K562 (cell line): Measurements from ENCODE around the gene MAGT1. TPM values are rescaled to one million over a fixed set of nuclear protein-coding genes. Genes with fewer than 3 reads are reported as not detected.

ENCODE experiments used
- ADNP ChIP-seq: fragments of 200-800 bp; sonication (Bioruptor generic); IDR thresholded peaks from 2 replicates; pipeline ENCODE4 v1.6.1; 2016; ENCODE audit warnings: missing genetic modification characterization, missing compliant biosample characterization
- ASH1L ChIP-seq: fragments of 450-650 bp; IDR thresholded peaks from 2 replicates; pipeline ENCODE4 v1.6.1; 2018; ENCODE audit warnings: borderline replicate concordance, mild to moderate bottlenecking, low read depth; ENCODE audit not compliant: partially characterized antibody
- BACH1 ChIP-seq: fragments of 200-800 bp; sonication (Bioruptor generic); IDR thresholded peaks from 2 replicates; pipeline ENCODE4 v1.6.1; 2016; ENCODE audit warnings: missing genetic modification characterization, missing compliant biosample characterization
- BCL6 ChIP-seq: fragments of 250-450 bp; sonication (Bioruptor Pico); IDR thresholded peaks from 2 replicates; pipeline ENCODE4 v1.4.0; 2020
- CCNT2 ChIP-seq: IDR thresholded peaks from 2 replicates; pipeline ENCODE4 v1.6.1; 2011; ENCODE audit warnings: borderline replicate concordance, low read depth, mild to moderate bottlenecking, moderate library complexity, mixed read lengths, low read length; ENCODE audit not compliant: insufficient read length; ENCODE audit errors: extremely low read depth
- MCM2 ChIP-seq: fragments of 450-650 bp; IDR thresholded peaks from 2 replicates; pipeline ENCODE4 v1.6.1; 2017; ENCODE audit warnings: low read depth, mild to moderate bottlenecking
- NCOA2 ChIP-seq, 2 experiments: fragments of 450-650 bp; IDR thresholded peaks; 2 replicates each; pipeline ENCODE4 v1.6.1; 2018; ENCODE audit warnings: mild to moderate bottlenecking in 2 of 2, moderate library complexity in 1 of 2; ENCODE audit not compliant: partially characterized antibody in 2 of 2
- NR1H2 ChIP-seq: sonication (generic); formaldehyde crosslinking; IDR thresholded peaks from 2 replicates; pipeline ENCODE4 v1.4.0; 2020; ENCODE audit warnings: mild to moderate bottlenecking, missing genetic modification reagents
- NR3C1 ChIP-seq: sonication (generic); formaldehyde crosslinking; IDR thresholded peaks from 2 replicates; pipeline ENCODE4 v1.8.1; 2022; ENCODE audit warnings: missing genetic modification reagents
- PML ChIP-seq: IDR thresholded peaks from 2 replicates; pipeline ENCODE4 v1.6.1; 2012; ENCODE audit warnings: low read length, inconsistent platforms
- PURB ChIP-seq: sonication (generic); formaldehyde crosslinking; IDR thresholded peaks from 2 replicates; pipeline ENCODE4 v1.9.0; 2021; ENCODE audit warnings: low read depth, mild to moderate bottlenecking, missing genetic modification reagents
- RBM22 ChIP-seq: fragments of 200-400 bp; formaldehyde crosslinking; IDR thresholded peaks from 2 replicates; pipeline ENCODE4 v1.6.1; 2018; ENCODE audit warnings: low read length, low read depth; ENCODE audit not compliant: poor library complexity, severe bottlenecking
- STAG1 ChIP-seq: sonication (generic); formaldehyde crosslinking; IDR thresholded peaks from 2 replicates; pipeline ENCODE4 v1.5.0; 2020; ENCODE audit warnings: missing genetic modification reagents, borderline replicate concordance
- TAL1 ChIP-seq: fragments of 450-650 bp; IDR thresholded peaks from 2 replicates; pipeline ENCODE4 v1.6.1; 2016; ENCODE audit warnings: mild to moderate bottlenecking
- polyA plus RNA-seq, 8 experiments: library from polyadenylated mRNA; depleted of rRNA in 4 of 8; stranded (reverse) in 5 of 8; unstranded in 3 of 8; fragments of >200 nt; fragmentation: Nextera tagmentation in 2 of 8; fragmentation: Illumina TruSeq in 1 of 8; extraction: Ambion mirVana in 2 of 8; extraction: Trizol in 1 of 8; gene quantifications; 2 replicates each; pipeline versions ENCODE4 v1.2.1 to v1.2.3, GENCODE V29; 2011 to 2014; ENCODE audit warnings: inconsistent platforms in 1 of 8, missing spikeins in 1 of 8
- total RNA-seq, 7 experiments: library from RNA; depleted of rRNA in 6 of 7; stranded (reverse); fragments of >200 nt in 6 of 7; fragmentation: Illumina TruSeq in 2 of 7; extraction: Trizol in 2 of 7; gene quantifications; 2 replicates each; pipeline versions ENCODE4 v1.2.1 to v1.2.3, GENCODE V29; 2011 to 2021; ENCODE audit warnings: low replicate concordance in 1 of 7
- TF ChIP-seq, protein P1 (sequence below): fragments of 450-650 bp; IDR thresholded peaks from 2 replicates; pipeline ENCODE4 v1.6.1; 2016; ENCODE audit warnings: low read depth
- TF ChIP-seq, protein P2 (sequence below): fragments of 450-650 bp; IDR thresholded peaks from 2 replicates; pipeline ENCODE4 v1.6.1; 2018; ENCODE audit warnings: mild to moderate bottlenecking, low read depth; ENCODE audit not compliant: partially characterized antibody
- TF ChIP-seq, protein P3 (sequence below): fragments of 200-400 bp; formaldehyde crosslinking; IDR thresholded peaks from 2 replicates; pipeline ENCODE4 v1.6.1; 2017; ENCODE audit warnings: mild to moderate bottlenecking, low read depth, low read length, moderate library complexity

MAGT1 gene
- total and polyA plus RNA-seq, 9 of the 15 experiments (the other 6 are each of a cell fraction or from before 2014, with no cell fraction given): 15.5 to 46.2 (median 28.8) TPM

DNA sequence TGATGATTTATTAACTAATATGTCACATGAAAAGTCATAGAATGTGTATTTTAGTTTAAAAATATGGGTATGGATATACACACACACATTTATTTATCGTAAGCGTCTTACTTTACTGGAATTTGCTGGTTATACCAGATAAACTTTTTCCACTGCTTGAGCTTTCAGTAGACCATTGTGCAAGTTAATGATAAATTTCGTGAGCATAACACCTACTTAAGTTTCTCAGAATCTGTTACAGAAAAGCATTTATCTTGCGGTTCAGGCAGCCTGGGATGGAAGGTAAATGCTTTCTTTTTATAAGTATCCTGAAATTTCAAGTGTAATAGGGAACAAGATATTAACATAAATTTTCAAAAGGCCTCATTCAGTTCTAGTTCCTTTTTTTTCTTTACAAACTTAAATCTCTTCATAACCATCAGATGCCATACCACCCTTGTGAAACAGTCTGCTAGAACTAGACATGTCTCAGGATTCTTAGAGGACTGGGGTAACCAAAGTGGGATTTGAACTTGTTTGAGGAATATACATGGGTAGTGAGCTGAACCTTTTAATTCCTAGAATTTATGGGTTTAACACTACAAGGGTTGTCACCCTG lies 42.9 kb upstream of the MAGT1 start (continued):
- TF ChIP-seq, protein P1, sequence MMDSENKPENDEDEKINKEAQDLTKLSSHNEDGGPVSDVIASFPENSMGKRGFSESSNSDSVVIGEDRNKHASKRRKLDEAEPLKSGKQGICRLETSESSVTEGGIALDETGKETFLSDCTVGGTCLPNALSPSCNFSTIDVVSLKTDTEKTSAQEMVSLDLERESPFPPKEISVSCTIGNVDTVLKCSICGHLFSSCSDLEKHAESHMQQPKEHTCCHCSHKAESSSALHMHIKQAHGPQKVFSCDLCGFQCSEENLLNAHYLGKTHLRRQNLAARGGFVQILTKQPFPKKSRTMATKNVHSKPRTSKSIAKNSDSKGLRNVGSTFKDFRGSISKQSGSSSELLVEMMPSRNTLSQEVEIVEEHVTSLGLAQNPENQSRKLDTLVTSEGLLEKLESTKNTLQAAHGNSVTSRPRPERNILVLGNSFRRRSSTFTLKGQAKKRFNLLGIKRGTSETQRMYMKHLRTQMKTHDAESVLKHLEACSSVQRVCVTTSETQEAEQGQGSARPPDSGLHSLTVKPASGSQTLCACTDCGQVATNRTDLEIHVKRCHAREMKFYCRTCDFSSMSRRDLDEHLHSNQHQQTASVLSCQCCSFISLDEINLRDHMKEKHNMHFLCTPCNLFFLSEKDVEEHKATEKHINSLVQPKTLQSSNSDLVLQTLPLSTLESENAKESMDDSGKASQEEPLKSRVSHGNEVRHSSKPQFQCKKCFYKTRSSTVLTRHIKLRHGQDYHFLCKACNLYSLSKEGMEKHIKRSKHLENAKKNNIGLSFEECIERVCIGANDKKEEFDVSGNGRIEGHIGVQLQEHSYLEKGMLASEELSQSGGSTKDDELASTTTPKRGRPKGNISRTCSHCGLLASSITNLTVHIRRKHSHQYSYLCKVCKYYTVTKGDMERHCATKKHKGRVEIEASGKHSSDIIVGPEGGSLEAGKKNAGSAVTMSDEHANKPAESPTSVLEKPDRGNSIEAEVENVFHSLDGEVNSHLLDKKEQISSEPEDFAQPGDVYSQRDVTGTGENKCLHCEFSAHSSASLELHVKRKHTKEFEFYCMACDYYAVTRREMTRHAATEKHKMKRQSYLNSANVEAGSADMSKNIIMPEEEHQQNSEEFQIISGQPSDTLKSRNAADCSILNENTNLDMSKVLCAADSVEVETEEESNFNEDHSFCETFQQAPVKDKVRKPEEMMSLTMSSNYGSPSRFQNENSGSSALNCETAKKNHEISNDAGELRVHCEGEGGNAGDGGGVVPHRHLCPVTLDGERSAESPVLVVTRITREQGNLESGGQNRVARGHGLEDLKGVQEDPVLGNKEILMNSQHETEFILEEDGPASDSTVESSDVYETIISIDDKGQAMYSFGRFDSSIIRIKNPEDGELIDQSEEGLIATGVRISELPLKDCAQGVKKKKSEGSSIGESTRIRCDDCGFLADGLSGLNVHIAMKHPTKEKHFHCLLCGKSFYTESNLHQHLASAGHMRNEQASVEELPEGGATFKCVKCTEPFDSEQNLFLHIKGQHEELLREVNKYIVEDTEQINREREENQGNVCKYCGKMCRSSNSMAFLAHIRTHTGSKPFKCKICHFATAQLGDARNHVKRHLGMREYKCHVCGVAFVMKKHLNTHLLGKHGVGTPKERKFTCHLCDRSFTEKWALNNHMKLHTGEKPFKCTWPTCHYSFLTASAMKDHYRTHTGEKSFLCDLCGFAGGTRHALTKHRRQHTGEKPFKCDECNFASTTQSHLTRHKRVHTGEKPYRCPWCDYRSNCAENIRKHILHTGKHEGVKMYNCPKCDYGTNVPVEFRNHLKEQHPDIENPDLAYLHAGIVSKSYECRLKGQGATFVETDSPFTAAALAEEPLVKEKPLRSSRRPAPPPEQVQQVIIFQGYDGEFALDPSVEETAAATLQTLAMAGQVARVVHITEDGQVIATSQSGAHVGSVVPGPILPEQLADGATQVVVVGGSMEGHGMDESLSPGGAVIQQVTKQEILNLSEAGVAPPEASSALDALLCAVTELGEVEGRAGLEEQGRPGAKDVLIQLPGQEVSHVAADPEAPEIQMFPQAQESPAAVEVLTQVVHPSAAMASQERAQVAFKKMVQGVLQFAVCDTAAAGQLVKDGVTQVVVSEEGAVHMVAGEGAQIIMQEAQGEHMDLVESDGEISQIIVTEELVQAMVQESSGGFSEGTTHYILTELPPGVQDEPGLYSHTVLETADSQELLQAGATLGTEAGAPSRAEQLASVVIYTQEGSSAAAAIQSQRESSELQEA: no peak
- TF ChIP-seq BCL6: no peak
- TF ChIP-seq RBM22: no peak
- no peak for TF ChIP-seq ADNP (tag)
- TF ChIP-seq NCOA2 (IDR thresholded peaks at IDR 0.05; ENCODE audit: partially characterized antibody in 2 of 2): no peak
- TF ChIP-seq BACH1: no peak
- no peak for TF ChIP-seq STAG1 (CRISPR knock-in tag)
- TF ChIP-seq NR3C1: no peak
- TF ChIP-seq ASH1L: no peak
- TF ChIP-seq NR1H2 (CRISPR knock-in tag): no peak
- TF ChIP-seq CCNT2: peak; percentile 40
- TF ChIP-seq, protein P2, sequence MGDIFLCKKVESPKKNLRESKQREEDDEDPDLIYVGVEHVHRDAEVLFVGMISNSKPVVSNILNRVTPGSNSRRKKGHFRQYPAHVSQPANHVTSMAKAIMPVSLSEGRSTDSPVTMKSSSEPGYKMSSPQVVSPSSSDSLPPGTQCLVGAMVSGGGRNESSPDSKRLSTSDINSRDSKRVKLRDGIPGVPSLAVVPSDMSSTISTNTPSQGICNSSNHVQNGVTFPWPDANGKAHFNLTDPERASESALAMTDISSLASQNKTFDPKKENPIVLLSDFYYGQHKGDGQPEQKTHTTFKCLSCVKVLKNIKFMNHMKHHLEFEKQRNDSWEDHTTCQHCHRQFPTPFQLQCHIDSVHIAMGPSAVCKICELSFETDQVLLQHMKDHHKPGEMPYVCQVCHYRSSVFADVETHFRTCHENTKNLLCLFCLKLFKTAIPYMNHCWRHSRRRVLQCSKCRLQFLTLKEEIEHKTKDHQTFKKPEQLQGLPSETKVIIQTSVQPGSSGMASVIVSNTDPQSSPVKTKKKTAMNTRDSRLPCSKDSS: no peak
- no peak for TF ChIP-seq PURB
- no peak for TF ChIP-seq MCM2
- peak; percentile 82 for TF ChIP-seq TAL1
- 0 out of 2 replicates have a peak, but pooled peaks have one; percentile 29 for TF ChIP-seq PML
- TF ChIP-seq, protein P3, sequence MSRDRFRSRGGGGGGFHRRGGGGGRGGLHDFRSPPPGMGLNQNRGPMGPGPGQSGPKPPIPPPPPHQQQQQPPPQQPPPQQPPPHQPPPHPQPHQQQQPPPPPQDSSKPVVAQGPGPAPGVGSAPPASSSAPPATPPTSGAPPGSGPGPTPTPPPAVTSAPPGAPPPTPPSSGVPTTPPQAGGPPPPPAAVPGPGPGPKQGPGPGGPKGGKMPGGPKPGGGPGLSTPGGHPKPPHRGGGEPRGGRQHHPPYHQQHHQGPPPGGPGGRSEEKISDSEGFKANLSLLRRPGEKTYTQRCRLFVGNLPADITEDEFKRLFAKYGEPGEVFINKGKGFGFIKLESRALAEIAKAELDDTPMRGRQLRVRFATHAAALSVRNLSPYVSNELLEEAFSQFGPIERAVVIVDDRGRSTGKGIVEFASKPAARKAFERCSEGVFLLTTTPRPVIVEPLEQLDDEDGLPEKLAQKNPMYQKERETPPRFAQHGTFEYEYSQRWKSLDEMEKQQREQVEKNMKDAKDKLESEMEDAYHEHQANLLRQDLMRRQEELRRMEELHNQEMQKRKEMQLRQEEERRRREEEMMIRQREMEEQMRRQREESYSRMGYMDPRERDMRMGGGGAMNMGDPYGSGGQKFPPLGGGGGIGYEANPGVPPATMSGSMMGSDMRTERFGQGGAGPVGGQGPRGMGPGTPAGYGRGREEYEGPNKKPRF: no peak
